Activated T-helper 2 cell treated with anti-CD3 and anti-CD28 coated beads, Interferon-gamma antibody, Interleukin-2, Interleukin-4, amounts not matched to agents 10 μg/mL and 5 μg/mL and 100 μg/mL, durations not matched to agents 14 hours and 24 hours and 36 hours (primary cell): ENCODE results near the gene ZBTB20. TPM values are rescaled to one million over a fixed set of nuclear protein-coding genes. Genes with fewer than 3 reads are reported as not detected.

Experiments used
- DNase-seq: peaks from one replicate; pipeline ENCODE4 v3.0.0; 2021; ENCODE audit warnings: low spot score
- H3K27ac Mint-ChIP-seq: one replicate; pipeline ENCODE4 v1.8.0; 2021; ENCODE audit warnings: mixed read lengths
- H3K27me3 Mint-ChIP-seq: one replicate; pipeline ENCODE4 v1.8.0; 2021; ENCODE audit warnings: low read depth, mixed read lengths
- H3K36me3 Mint-ChIP-seq: one replicate; pipeline ENCODE4 v1.8.0; 2021; ENCODE audit warnings: low read depth, mixed read lengths
- H3K4me1 Mint-ChIP-seq: one replicate; pipeline ENCODE4 v1.8.0; 2021; ENCODE audit warnings: low read depth, mixed read lengths
- H3K4me3 Mint-ChIP-seq: one replicate; pipeline ENCODE4 v1.8.0; 2021; ENCODE audit warnings: low read depth, mild to moderate bottlenecking, moderate library complexity, mixed read lengths
- H3K9me3 Mint-ChIP-seq: one replicate; pipeline ENCODE4 v1.8.0; 2021; ENCODE audit warnings: mixed read lengths
- intact Hi-C: fragments of 100-400 bp; cut with micrococcal nuclease; formaldehyde crosslinking; loops from one replicate; pipeline ENCODE4 v1.15.1; 2023
- total RNA-seq: library from RNA; stranded (reverse); gene quantifications from 2 replicates; pipeline ENCODE4 v1.2.3, GENCODE V29; 2022

ZBTB20 gene
- total RNA-seq, 1 donor from 2014 or later = 3.3 TPM

DNA sequence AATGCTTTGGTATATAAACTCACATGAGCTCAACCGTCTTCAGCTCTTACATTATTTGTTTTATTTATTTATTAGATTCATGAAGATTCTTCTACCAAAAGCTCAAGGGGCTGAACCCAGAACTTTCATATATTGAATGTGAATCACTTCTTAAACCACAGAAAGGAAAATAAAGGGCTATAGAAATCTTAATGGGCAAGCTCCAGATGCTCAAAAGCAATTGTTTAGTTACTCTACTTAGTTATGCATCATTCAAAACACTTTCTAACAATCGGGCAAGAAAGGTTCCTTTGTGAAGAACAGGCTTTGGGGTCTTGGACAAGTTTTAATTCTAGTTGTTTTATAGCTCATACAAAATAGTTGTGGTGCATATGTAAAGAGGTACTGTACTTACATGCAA lies 473.1 kb downstream of the ZBTB20 start:
- no peaks in the 10 kb centered on the region for H3K4me1 Mint-ChIP-seq
- no peak overlapping the region for H3K27ac Mint-ChIP-seq
- no peak for DNase-seq
- intact Hi-C loops = no loop called here
- H3K9me3 Mint-ChIP-seq = no peaks in the 10 kb centered on the region
- H3K36me3 Mint-ChIP-seq = no peaks in the 10 kb centered on the region
- H3K4me3 Mint-ChIP-seq = no peak overlapping the region
- no peaks in the 10 kb centered on the region for H3K27me3 Mint-ChIP-seq

DNA sequence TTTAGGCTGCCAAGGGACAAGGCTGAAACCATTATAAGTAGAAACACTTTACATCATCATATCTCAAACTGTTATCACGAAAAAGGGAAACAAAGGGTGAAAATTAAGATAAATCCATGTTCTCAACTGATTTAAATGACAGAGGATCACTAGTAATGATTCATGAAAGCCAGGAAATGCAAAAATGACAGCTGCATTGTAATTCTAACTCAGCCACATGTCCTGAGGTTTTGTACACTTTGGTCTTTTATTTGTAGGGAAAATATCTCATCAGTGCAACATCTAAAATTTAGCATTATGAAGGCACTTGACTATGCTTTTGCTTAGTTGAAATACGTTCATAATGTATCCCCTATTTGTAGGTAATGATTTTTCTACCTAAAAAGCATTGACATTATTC lies 473.6 kb downstream of the ZBTB20 start:
- Mint-ChIP-seq H3K36me3 (no peaks in the 10 kb centered on the region), H3K9me3 (no peaks in the 10 kb centered on the region), H3K4me1 (no peaks in the 10 kb centered on the region), H3K27me3 (no peaks in the 10 kb centered on the region), H3K27ac (no peak overlapping the region), H3K4me3 (no peak overlapping the region)
- DNase-seq = no peak
- intact Hi-C loops = no loop called here

DNA sequence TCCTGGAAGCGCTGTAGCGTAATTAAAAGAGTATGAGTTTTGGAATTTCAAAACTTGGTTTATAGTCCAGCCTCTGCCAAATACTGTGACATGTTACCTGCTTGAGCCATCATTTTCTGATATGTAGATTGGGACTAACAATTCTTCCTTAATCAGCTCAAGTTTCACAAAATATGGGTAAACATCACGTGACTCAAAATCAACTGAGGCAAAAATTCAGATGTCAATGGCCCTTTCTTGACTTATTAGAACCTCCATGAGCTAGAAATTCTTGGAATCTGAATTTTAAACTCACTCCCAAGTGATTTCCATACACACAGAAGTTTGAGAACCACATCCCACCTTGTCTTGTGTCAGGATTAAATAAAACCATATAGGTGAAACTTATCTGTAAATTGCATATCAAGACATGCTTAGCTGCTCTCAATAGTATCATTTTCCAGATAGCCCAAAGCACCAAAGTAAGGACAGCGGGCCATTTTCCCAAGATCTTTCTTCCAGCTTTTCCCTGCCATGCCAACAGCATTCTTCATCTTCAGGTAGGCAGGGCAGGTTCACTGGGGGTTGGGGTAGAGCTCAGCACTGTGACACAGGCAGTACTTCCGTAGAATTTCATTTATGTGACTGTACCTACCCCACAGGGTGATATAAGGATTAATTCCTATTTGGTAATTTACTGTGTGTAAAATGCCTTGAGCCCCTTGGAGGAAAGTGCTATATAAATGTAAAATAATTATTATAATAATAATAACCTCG lies 474.2 kb downstream of the ZBTB20 start:
- intact Hi-C loops = no loop called here
- H3K27ac Mint-ChIP-seq = no peak overlapping the region
- no peak for DNase-seq
- H3K36me3 Mint-ChIP-seq = no peaks in the 10 kb centered on the region
- no peaks in the 10 kb centered on the region for H3K4me1 Mint-ChIP-seq
- no peak overlapping the region for H3K4me3 Mint-ChIP-seq
- H3K27me3 Mint-ChIP-seq = no peaks in the 10 kb centered on the region
- H3K9me3 Mint-ChIP-seq = no peaks in the 10 kb centered on the region

DNA sequence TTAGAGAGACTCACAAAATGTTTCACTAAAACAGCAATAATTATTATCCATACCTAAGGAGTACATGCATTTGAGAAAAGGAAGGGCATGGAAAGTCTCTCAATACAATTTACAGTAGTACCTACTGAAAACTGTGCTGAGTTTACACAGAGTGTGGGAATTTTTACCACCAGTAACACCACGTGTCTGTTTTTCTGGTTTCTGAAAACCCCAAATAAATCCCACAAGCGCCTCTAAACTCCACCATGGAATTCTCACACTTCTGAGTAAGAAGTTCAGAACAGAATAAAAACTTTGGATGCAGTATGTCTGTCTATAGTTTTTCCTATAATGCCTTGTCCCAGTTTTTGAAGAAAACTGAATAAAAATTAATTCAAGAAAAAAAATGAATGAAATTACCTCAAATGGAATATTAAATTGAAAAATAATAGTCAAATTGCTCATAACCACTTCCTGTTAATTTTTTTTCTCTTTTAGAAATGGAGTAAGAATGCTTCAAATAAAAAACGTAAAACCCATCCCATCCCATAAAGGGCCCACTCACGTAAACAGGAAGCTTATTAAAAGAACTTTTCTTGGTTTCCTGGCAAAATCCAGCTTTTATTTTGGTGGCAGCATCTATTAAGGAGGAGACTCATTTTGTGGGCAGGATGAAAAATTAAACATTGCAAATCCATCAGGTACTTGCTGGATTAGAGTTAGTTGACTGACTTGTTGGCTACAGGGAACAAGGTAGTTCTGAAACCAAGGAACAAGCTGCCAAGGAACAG lies 475.2 kb downstream of the ZBTB20 start:
- Mint-ChIP-seq H3K36me3 (no peaks in the 10 kb centered on the region), H3K4me1 (no peaks in the 10 kb centered on the region), H3K4me3 (no peak overlapping the region), H3K27me3 (no peaks in the 10 kb centered on the region), H3K27ac (no peak overlapping the region), H3K9me3 (no peaks in the 10 kb centered on the region)
- no peak for DNase-seq
- intact Hi-C loops = no loop called here

DNA sequence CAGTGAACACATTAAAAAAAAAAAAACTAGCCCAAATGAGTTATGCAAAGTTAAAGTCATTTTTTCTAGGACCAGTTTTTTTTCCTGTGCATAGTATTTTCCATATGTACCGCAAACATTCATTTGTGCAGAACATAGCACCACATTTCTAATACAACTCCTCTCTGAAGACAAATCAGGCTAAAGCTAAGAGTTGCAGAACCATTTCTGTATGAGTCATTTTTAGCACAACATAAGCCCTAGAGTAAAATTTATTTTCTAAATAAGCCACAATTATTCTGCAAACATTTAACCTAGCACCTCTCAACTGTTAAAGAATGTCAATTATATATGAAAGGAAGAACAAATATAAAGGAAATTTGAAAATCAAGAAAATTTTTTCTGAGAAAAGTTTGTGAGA lies 477.5 kb downstream of the ZBTB20 start:
- no peaks in the 10 kb centered on the region for H3K9me3 Mint-ChIP-seq
- H3K4me3 Mint-ChIP-seq = no peak overlapping the region
- H3K27ac Mint-ChIP-seq = no peak overlapping the region
- intact Hi-C loops = no loop called here
- H3K27me3 Mint-ChIP-seq = no peaks in the 10 kb centered on the region
- H3K4me1 Mint-ChIP-seq = no peaks in the 10 kb centered on the region
- H3K36me3 Mint-ChIP-seq = no peaks in the 10 kb centered on the region
- DNase-seq = no peak

DNA sequence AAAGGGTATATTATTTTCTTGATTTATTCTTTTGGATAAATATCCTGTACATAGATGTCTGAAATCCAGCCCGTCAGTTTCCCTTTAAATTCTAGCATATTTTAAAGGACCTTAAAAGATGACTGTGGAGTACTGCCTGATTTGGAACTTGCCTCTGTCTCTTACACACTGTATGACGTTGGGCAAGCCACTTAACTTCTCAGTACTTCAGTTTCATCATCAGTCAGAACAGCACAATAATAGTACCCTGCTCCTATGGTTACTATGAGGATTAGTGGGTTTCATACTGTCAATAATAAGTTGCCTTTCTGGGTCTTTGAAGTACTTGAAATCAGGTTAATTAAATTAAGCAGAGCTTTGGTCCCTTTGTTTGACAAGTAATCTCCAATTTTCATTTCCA lies 479.0 kb downstream of the ZBTB20 start:
- no peak for DNase-seq
- peaks cover 8% of the 10 kb centered on the region for H3K9me3 Mint-ChIP-seq
- no peaks in the 10 kb centered on the region for H3K4me1 Mint-ChIP-seq
- H3K4me3 Mint-ChIP-seq = no peak overlapping the region
- no peaks in the 10 kb centered on the region for H3K27me3 Mint-ChIP-seq
- no peaks in the 10 kb centered on the region for H3K36me3 Mint-ChIP-seq
- H3K27ac Mint-ChIP-seq = no peak overlapping the region
- intact Hi-C loops = no loop called here

DNA sequence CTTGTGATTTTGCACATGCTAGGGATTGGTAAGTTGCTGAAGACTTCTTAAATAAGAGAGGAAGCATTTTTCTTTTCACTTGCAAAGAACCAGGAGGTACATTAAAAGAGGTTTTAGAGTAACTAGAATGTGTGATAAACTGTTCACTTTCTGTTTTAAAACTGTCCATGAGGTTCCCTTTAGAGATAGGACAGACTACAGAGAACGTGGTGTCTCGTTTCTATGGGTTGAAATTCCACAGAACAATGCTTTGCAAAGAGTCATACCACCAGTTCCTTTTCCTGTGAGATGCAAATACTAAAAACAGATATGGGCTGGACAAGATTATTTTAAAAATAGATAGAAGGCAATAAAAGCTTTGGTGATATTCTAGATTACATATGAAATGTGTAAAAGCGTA lies 480.5 kb downstream of the ZBTB20 start:
- no peaks in the 10 kb centered on the region for H3K36me3 Mint-ChIP-seq
- H3K27ac Mint-ChIP-seq = no peak overlapping the region
- intact Hi-C loops = no loop called here
- H3K4me3 Mint-ChIP-seq = no peak overlapping the region
- H3K27me3 Mint-ChIP-seq = no peaks in the 10 kb centered on the region
- no peak for DNase-seq
- no peaks in the 10 kb centered on the region for H3K4me1 Mint-ChIP-seq
- H3K9me3 Mint-ChIP-seq = peaks cover 8% of the 10 kb centered on the region

DNA sequence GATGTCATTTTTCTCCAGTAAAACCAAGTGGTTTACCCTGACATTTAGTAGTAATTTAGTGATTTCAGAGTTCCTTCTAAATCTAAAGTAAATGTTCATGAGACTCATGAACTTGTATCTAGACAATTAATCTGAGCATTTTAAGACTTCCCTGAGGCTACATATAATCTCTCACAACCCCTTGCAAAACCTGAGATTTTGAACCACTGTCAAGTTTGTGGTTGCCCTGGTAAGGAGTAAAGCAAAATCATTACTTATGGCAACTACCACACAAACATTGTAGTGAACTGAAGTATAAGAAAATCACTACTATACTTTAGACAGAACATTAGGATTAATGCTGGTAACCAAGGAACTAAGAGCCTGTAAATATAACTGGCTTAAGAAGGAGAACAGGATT lies 483.1 kb downstream of the ZBTB20 start:
- DNase-seq = no peak
- H3K4me1 Mint-ChIP-seq = no peaks in the 10 kb centered on the region
- H3K27ac Mint-ChIP-seq = no peak overlapping the region
- intact Hi-C loops = no loop called here
- H3K4me3 Mint-ChIP-seq = no peak overlapping the region
- H3K27me3 Mint-ChIP-seq = no peaks in the 10 kb centered on the region
- no peaks in the 10 kb centered on the region for H3K36me3 Mint-ChIP-seq
- H3K9me3 Mint-ChIP-seq = peaks cover 8% of the 10 kb centered on the region

DNA sequence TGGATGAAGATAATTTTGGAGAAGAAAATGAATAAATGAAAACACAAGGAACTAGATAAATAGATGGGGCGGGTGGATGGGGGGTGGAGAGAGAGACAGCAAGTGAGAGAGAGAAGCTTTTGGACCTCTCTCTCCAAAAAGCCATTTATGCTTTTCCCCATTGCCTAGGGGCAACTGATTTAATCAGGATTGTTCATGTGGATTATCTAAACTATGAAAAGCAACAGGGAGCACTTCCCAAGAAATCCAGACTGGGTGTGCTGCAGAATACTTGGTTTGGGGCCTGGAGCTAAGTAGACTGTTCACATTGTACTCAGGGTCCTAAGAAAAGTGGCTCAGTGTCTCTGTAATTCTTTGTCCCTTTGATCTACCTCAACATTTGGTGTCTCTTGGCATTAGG lies 486.3 kb downstream of the ZBTB20 start:
- no peak overlapping the region for H3K4me3 Mint-ChIP-seq
- intact Hi-C loops = no loop called here
- H3K4me1 Mint-ChIP-seq = no peaks in the 10 kb centered on the region
- H3K27ac Mint-ChIP-seq = no peak overlapping the region
- no peaks in the 10 kb centered on the region for H3K27me3 Mint-ChIP-seq
- no peak for DNase-seq
- no peaks in the 10 kb centered on the region for H3K36me3 Mint-ChIP-seq
- H3K9me3 Mint-ChIP-seq = peaks cover 8% of the 10 kb centered on the region

DNA sequence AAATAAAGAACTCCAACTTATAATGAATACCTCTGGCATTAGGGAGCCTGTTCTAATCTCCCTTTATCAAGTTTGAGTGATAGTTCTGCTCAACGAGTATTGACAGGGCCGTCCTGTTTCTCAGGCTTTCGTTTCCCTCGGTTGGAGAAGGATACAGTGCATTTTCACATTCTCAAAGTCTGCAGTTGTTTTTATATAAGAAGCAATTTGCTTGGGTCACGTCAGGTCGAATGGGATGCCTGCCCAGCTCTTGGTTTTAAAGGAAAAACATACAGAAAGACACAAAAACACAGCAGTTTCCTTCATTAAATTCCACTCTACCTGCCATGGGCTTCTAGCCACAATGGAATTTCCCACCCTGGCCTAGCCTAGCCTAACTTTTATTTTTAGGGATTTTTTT lies 487.0 kb downstream of the ZBTB20 start:
- H3K9me3 Mint-ChIP-seq = peaks cover 8% of the 10 kb centered on the region
- intact Hi-C loops = no loop called here

DNA sequence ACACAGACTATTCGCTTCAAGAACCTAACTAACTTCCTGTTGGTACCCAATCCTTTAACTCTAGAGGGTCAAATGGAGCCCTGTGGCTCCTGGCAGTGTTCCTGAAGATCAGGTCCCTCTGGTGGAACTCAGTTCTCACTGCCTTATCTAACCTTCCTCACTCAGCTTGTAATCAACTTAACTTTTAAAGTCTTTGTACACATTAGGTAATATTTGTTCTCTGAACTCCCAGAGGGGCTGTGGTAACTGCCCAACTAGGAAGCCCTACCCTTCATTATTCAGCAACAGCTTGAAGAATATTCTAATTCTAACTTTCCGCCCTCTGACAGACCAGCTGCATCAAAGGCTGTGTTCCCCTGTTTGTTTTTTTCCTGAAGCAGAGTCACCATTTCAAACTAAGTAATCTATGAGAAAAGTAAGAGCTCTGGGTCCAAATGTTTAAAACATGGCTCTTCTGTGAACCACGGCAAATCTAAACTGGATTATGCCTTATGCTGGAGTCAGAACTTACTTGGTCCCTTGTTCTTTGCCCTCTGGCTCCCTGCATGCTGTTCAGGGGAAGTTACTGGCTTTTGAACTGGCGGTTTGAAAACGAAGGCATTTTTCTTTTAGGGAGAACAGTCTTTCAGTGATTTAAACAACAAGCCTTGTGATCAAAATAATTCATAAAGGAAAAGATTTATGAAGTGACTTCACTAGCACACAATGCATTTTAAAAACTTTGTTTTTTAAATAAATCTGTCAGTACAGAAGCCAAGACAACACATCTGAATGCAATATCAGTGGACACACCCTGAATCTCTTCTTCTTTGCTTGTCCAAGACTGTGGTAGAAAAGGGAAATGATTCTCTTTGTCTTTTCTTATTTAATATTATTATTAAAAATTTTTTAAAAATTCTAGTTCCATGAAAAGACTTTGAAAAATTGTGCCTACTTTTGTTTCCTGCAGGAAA lies 487.7 kb downstream of the ZBTB20 start:
- Mint-ChIP-seq H3K4me3 (no peak overlapping the region), H3K27me3 (no peaks in the 10 kb centered on the region), H3K36me3 (no peaks in the 10 kb centered on the region), H3K9me3 (peaks cover 6% of the 10 kb centered on the region), H3K4me1 (no peaks in the 10 kb centered on the region), H3K27ac (no peak overlapping the region)
- intact Hi-C loops = no loop called here
- DNase-seq = no peak

More for the DNA sequence above, 487.0 kb downstream of the ZBTB20 start:
- H3K4me1 Mint-ChIP-seq = no peaks in the 10 kb centered on the region
- no peak overlapping the region for H3K27ac Mint-ChIP-seq
- no peaks in the 10 kb centered on the region for H3K36me3 Mint-ChIP-seq
- no peaks in the 10 kb centered on the region for H3K27me3 Mint-ChIP-seq
- DNase-seq = no peak
- no peak overlapping the region for H3K4me3 Mint-ChIP-seq

DNA sequence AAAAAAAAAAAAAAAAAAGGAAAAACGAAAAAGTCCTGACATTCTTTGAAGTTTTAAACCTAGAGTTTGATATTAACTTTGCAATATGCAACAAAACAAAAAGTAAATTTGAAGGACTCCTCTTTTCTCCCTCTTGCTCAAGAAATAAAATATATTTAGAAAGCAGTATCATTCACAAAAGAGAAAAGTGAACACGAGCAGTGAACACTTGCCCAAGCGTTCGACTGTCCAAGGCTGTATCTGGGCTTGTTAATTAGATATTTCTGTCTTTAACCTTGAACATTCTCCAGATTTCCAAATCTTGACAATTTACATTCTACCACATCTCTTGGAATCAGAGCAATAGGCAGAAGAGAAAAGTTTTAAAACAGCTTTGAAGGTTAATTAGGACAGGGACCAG lies 495.5 kb downstream of the ZBTB20 start:
- H3K4me1 Mint-ChIP-seq = no peaks in the 10 kb centered on the region
- no peak overlapping the region for H3K4me3 Mint-ChIP-seq
- no peaks in the 10 kb centered on the region for H3K36me3 Mint-ChIP-seq
- H3K9me3 Mint-ChIP-seq = no peaks in the 10 kb centered on the region
- no peak for DNase-seq
- no peak overlapping the region for H3K27ac Mint-ChIP-seq
- intact Hi-C loops = no loop called here
- no peaks in the 10 kb centered on the region for H3K27me3 Mint-ChIP-seq

DNA sequence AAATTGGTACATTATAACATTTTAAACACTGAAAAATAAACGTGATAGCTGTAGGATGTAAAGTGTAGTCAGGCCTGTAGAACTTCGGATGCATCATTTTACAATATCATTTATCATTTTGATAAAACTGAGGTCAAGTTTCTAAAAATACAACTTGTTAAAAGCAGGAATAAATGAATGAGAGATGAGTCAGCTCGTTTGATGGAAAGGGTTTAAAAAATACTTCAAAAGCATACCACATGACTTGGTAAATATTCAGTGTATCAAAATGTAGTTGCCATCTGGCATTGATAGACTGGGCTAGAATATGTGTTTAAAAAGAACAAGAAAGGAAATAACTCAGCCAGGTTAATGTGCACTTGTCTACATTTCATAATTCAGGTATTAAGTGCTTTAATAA lies 496.3 kb downstream of the ZBTB20 start:
- Mint-ChIP-seq H3K4me3 (no peak overlapping the region), H3K27me3 (no peaks in the 10 kb centered on the region), H3K27ac (no peak overlapping the region)

More for the DNA sequence above, 496.3 kb downstream of the ZBTB20 start:
- H3K9me3 Mint-ChIP-seq = no peaks in the 10 kb centered on the region
- no peak for DNase-seq
- H3K36me3 Mint-ChIP-seq = no peaks in the 10 kb centered on the region
- H3K4me1 Mint-ChIP-seq = no peaks in the 10 kb centered on the region
- intact Hi-C loops = no loop called here
